ENCODE measurements around the gene CBX3.

DNA sequence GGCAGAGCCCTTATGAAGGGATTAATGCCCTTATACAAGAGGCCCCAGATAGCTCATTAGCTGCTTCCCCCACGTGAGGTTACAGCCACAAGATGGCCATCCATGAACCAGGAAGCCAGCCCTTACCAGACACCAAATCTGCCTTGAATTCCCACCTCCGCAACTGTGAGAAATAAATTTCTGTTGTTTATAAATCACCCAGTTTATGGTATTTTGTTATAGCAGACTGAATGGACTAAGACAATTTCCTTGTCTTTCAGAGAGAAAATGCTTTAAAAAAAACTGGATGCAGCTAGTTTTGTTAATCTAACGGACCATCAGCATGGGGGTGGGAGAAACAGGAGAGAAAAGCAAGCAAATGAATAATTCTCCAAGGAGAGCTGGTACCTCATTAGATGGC is 36.5 kb downstream of the CBX3 start:
- TF ChIP-seq, protein P1, sequence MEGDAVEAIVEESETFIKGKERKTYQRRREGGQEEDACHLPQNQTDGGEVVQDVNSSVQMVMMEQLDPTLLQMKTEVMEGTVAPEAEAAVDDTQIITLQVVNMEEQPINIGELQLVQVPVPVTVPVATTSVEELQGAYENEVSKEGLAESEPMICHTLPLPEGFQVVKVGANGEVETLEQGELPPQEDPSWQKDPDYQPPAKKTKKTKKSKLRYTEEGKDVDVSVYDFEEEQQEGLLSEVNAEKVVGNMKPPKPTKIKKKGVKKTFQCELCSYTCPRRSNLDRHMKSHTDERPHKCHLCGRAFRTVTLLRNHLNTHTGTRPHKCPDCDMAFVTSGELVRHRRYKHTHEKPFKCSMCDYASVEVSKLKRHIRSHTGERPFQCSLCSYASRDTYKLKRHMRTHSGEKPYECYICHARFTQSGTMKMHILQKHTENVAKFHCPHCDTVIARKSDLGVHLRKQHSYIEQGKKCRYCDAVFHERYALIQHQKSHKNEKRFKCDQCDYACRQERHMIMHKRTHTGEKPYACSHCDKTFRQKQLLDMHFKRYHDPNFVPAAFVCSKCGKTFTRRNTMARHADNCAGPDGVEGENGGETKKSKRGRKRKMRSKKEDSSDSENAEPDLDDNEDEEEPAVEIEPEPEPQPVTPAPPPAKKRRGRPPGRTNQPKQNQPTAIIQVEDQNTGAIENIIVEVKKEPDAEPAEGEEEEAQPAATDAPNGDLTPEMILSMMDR (IDR thresholded peaks at IDR 0.05; ENCODE audit: low read depth, low read length): no peak
- TF ChIP-seq EZH2phosphoT487 (IDR thresholded peaks at IDR 0.05; ENCODE audit: low read depth): no peak
